HG03103 (cell line): Measurements from ENCODE around the gene GATB.
"Not testable (repeated sequence)": the region's sequence is repeated elsewhere in the genome, so short reads cannot be mapped to it uniquely, and the experiment has no call there.

Experiments
- ATAC-seq: cut with Tn5 transposase; IDR thresholded peaks from one replicate; pipeline ENCODE4 v1.9.1; 2021; ENCODE audit warnings: low read depth; ENCODE audit not compliant: unreplicated experiment

The GATB gene

GRCh38 chr4:151736852-151737251 lies 24.0 kb downstream of the GATB start:
- ATAC-seq: not testable (repeated sequence)

GRCh38 chr4:151736361-151736760 lies 24.4 kb downstream of the GATB start:
- ATAC-seq: no peak

- not testable (repeated sequence) for ATAC-seq
Measured at GRCh38 chr4:151731670-151732069, 29.1 kb downstream of the GATB start.

GRCh38 chr4:151729731-151730559 lies 30.9 kb downstream of the GATB start:
- no peak for ATAC-seq

GRCh38 chr4:151728679-151729078 lies 32.1 kb downstream of the GATB start:
- no peak for ATAC-seq

GRCh38 chr4:151728006-151728405 lies 32.8 kb downstream of the GATB start:
- ATAC-seq: no peak

GRCh38 chr4:151727365-151727764 lies 33.4 kb downstream of the GATB start:
- ATAC-seq: no peak

- no peak for ATAC-seq
Measured at GRCh38 chr4:151725087-151725486, 35.7 kb downstream of the GATB start.

- ATAC-seq: no peak
Measured at GRCh38 chr4:151721916-151722315, 38.9 kb downstream of the GATB start.

- no peak for ATAC-seq
Measured at GRCh38 chr4:151721466-151721865, 39.3 kb downstream of the GATB start.

- ATAC-seq: no peak
Measured at GRCh38 chr4:151719956-151720334, 40.9 kb downstream of the GATB start.

GRCh38 chr4:151718984-151719955 lies 41.5 kb downstream of the GATB start:
- ATAC-seq: no peak

GRCh38 chr4:151717909-151718628 lies 42.7 kb downstream of the GATB start:
- no peak for ATAC-seq

- no peak for ATAC-seq
Measured at GRCh38 chr4:151717314-151717713, 43.5 kb downstream of the GATB start.

- no peak for ATAC-seq
Measured at GRCh38 chr4:151716324-151716723, 44.5 kb downstream of the GATB start.

- no peak for ATAC-seq
Measured at GRCh38 chr4:151715881-151716280, 44.9 kb downstream of the GATB start.

GRCh38 chr4:151712777-151713176 lies 48.0 kb downstream of the GATB start:
- ATAC-seq: no peak

- ATAC-seq: no peak
Measured at GRCh38 chr4:151711646-151712045, 49.2 kb downstream of the GATB start.

GRCh38 chr4:151709587-151709986 lies 51.2 kb downstream of the GATB start:
- no peak for ATAC-seq

- no peak for ATAC-seq
Measured at GRCh38 chr4:151709071-151709470, 51.7 kb downstream of the GATB start.

GRCh38 chr4:151708100-151708499 lies 52.7 kb downstream of the GATB start:
- no peak for ATAC-seq
